GM12873 (cell line): ENCODE data around the gene AKR1D1.

Source experiments
- TF ChIP-seq, protein P1 (sequence below): IDR thresholded peaks from 2 replicates; pipeline ENCODE4 v1.5.1; 2012; ENCODE audit warnings: low read depth, mild to moderate bottlenecking, moderate library complexity, low read length, control low read depth; ENCODE audit not compliant: insufficient read depth; ENCODE audit errors: missing control alignments

The AKR1D1 gene

DNA sequence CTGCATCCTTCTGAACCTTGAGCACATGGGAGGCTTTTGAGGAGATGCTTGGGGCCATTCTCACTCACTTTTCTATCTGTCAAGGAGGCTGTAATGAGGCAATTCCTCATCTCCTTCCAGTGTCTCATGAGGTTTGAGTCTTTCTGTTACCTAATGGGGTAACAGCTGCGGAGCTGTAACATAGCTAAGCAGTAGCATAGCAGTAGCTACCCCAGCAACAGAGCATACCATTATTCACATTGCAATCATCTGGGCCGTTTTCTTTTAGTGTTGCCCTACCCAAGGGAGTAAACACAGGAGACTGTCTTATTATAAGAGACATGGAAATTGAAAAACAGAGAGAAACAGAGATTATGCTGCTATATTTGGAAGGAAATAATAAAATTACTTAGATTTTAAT, 68.7 kb downstream of the AKR1D1 start:
- TF ChIP-seq, protein P1, sequence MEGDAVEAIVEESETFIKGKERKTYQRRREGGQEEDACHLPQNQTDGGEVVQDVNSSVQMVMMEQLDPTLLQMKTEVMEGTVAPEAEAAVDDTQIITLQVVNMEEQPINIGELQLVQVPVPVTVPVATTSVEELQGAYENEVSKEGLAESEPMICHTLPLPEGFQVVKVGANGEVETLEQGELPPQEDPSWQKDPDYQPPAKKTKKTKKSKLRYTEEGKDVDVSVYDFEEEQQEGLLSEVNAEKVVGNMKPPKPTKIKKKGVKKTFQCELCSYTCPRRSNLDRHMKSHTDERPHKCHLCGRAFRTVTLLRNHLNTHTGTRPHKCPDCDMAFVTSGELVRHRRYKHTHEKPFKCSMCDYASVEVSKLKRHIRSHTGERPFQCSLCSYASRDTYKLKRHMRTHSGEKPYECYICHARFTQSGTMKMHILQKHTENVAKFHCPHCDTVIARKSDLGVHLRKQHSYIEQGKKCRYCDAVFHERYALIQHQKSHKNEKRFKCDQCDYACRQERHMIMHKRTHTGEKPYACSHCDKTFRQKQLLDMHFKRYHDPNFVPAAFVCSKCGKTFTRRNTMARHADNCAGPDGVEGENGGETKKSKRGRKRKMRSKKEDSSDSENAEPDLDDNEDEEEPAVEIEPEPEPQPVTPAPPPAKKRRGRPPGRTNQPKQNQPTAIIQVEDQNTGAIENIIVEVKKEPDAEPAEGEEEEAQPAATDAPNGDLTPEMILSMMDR: no peak

DNA sequence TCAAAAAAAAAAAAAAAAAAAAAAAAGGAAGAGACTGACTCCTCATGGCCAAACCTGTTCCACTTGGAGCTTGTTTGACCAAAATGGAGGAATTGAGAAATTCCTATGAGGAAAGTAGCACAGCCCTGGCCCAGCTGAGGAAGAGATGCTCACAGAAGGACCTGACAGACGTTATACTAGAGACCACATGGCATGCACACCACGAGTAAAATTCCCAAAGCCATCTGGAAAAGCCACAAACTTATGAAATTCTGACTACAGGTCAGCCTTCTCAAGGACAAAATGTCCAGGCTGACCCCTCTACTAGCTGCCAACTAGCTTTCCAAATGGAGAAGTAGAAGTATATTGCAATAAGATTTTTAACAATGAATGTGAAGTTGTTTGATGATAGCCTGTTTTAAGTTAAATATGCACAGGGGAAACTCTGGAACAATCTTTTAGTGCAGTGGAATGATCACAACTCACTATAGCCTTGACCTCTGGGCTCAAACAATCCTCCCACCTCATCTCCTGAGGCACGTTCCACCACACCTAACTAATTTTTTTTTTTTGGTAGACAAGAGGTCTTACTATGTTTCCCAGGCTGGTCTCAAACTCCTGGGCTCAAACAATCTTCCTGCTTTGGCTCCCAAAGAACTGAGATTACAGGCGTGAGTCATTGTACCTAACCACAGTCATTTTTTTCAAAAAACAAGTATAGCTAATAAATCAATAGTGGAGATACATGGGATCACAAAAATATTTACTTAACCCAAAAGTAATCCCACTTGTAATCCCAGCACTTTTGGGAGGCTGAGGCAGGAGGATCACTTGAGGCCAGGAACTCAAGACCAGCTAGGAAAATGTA, 75.7 kb downstream of the AKR1D1 start:
- TF ChIP-seq, protein P1: no peak

DNA sequence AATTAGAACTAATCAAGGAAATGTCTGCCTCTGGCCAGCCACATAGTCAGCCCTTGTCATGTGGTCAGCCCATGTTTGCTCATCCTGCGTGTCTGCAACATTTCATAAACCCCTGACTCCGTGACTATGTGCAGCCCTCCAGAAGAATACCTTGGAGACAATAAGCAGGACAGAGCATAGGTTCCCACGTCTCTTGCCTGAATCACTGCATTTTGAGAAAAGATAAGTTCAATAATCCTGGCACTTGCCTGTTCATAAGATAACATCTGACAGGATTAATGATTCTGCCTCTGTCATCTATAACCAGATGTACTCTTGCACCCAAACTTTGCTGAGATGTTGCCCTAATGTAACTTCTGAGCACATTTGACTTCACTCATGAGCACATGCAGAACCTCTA, 78.4 kb downstream of the AKR1D1 start:
- TF ChIP-seq, protein P1: no peak

DNA sequence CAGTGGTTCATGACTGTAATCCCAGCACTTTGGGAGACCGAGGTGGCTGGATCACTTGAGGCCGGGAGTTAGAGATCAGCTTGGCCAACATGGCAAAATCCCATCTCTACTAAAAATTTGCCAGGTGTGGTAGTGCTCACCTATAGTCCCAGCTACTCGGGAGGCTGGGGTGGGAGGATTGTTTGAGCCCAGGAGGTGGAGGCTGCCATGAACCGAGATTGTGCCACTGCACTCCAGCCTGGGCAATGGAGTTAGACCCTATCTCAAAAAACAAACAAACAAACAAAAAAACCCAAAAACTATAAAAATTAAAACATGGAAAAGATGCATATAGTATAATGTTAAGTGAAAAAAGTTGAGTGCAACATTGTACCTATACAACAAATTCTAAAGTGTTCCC, 81.4 kb downstream of the AKR1D1 start:
- TF ChIP-seq, protein P1: no peak

DNA sequence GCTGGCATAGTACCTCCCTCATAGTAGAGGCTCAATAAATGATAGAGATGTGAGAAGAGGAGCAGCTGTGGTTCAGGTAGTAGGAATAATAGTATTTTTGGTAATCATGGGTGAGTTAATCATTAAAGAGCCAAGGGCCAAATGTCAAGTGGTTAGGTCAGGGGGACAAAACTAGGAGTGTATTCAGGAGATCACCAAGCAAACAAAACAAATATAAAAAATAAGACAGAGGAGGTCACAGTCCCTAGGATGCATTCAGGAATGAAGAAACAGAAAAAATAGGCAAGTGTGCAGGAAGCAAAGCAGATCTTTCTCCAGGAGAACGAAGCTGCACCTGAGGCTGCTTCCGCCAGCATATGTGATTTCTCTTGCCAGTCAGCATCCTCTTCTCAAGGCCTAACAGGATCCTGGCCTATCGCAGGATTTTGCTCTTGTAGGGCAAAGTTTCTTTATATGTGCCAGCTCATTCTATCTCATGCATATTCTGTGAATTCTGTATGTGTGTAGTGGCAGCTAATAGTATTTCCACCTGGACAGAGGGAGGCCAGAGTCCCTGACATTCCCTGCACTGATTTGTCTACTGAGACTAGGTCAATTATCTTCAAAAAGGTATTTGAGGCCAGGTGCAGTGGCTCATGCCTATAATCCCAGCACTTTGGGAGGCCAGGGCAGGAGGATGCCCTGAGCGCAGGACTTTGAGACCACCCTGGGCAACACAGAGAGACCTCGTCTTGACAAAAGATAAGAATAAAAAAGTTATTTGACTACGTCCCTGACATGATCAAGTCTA, 82.7 kb downstream of the AKR1D1 start:
- TF ChIP-seq, protein P1: no peak

DNA sequence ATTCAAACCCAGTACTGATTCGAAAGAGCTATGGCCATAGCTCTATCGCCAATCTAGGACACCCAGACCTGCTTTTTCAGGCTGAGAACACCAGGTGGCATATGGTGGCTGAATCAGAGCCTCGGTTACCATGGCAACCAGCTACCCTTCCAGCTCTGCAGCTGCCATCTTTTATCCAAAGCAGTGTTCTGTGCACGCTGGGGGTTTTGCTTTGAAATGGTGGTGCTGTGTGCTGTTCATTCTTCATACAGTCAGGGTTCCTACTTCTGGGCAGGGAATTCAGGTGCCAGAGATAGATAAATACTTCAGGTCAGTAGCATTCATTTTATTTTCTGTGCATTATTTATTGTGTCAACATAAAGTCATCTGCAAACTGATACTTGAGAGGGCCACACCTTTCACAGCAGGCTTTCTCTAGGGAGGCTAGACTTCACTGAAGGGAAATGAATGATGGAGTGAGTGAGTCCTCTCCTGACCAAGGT, 85.4 kb downstream of the AKR1D1 start:
- TF ChIP-seq, protein P1: peak; percentile 81

DNA sequence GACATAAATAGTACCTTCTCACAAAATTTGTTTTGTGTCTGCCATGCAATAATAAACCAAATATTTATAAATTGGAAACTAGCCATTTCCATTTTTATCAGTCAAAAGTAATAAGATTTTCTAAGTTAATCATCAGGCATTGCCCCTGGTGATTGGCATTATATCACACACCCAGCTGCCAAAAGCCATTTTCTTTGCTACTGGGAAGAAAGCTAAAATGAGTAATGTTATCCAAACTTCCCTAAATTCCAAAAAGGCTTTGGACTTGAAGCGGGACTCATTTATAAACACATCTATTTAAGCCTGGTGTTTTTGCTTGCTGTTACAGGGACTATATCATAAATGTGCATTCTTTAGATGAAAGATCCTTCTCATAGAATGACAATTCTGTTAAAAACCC, 86.0 kb downstream of the AKR1D1 start:
- TF ChIP-seq, protein P1: no peak
